DOHH2 (cell line): ENCODE results near the gene MRPL55.

Experiments used
- H3F3A ChIP-seq: fragments of 200-600 bp; sonication (generic), shearing (Covaris generic); 2 replicates; pipeline ENCODE4 v1.6.0; 2016; ENCODE audit warnings: antibody characterized with exemption, mild to moderate bottlenecking; ENCODE audit not compliant: control insufficient read depth, insufficient read depth
- H3K27ac ChIP-seq: fragments of 200-600 bp; sonication (generic); 2 replicates; pipeline ENCODE4 v1.5.1; 2014; ENCODE audit warnings: low read depth, mild to moderate bottlenecking, low read length, moderate library complexity
- H3K27me3 ChIP-seq: fragments of 200-600 bp; sonication (generic); 2 replicates; pipeline ENCODE4 v1.6.1; 2014; ENCODE audit warnings: mild to moderate bottlenecking, low read length, mixed read lengths; ENCODE audit not compliant: control insufficient read depth
- H3K36me3 ChIP-seq: fragments of 200-600 bp; sonication (generic); 2 replicates; pipeline ENCODE4 v1.6.1; 2014; ENCODE audit warnings: mild to moderate bottlenecking, low read length, moderate library complexity, mixed read lengths; ENCODE audit not compliant: control insufficient read depth
- H3K4me1 ChIP-seq: fragments of 200-600 bp; sonication (generic); 2 replicates; pipeline ENCODE4 v1.6.1; 2014; ENCODE audit warnings: mild to moderate bottlenecking, low read length, mixed read lengths; ENCODE audit not compliant: control insufficient read depth
- H3K4me2 ChIP-seq: fragments of 200-600 bp; sonication (generic); 2 replicates; pipeline ENCODE4 v1.6.0; 2014; ENCODE audit warnings: mild to moderate bottlenecking, low read length, moderate library complexity
- H3K4me3 ChIP-seq: fragments of 200-600 bp; sonication (generic); 2 replicates; pipeline ENCODE4 v1.5.1; 2014; ENCODE audit warnings: mild to moderate bottlenecking, low read length, mixed read lengths
- H3K79me2 ChIP-seq: fragments of 200-600 bp; sonication (generic); 2 replicates; pipeline ENCODE4 v1.6.1; 2014; ENCODE audit warnings: mild to moderate bottlenecking, low read length, mixed read lengths; ENCODE audit not compliant: control insufficient read depth
- H3K9me2 ChIP-seq: fragments of 200-600 bp; sonication (generic); replicated peaks from 2 replicates; pipeline ENCODE4 v1.6.1; 2014; ENCODE audit warnings: mild to moderate bottlenecking, low read length, mixed read lengths; ENCODE audit not compliant: control insufficient read depth
- H3K9me3 ChIP-seq: fragments of 200-600 bp; sonication (generic); 2 replicates; pipeline ENCODE4 v1.6.1; 2014; ENCODE audit warnings: antibody characterized with exemption, low read length, mixed read lengths; ENCODE audit not compliant: control insufficient read depth, insufficient read depth
- H4K20me1 ChIP-seq: fragments of 200-600 bp; sonication (generic); 2 replicates; pipeline ENCODE4 v1.6.0; 2014; ENCODE audit warnings: low read depth, mild to moderate bottlenecking, antibody characterized with exemption, low read length, moderate library complexity; ENCODE audit not compliant: control insufficient read depth, insufficient read depth
- EZH2phosphoT487 ChIP-seq: fragments of 200-600 bp; sonication (generic); IDR thresholded peaks from 2 replicates; pipeline ENCODE4 v1.6.1; 2017; ENCODE audit warnings: borderline replicate concordance, mild to moderate bottlenecking, antibody characterized with exemption, low read length, moderate library complexity, mixed read lengths
- TF ChIP-seq, protein P1 (sequence below): fragments of 200-600 bp; sonication (generic); IDR thresholded peaks from one replicate; pipeline ENCODE4 v1.5.1; 2014; ENCODE audit warnings: antibody characterized with exemption, mild to moderate bottlenecking, low read depth, low read length; ENCODE audit not compliant: poor library complexity, severe bottlenecking

The MRPL55 gene

DNA sequence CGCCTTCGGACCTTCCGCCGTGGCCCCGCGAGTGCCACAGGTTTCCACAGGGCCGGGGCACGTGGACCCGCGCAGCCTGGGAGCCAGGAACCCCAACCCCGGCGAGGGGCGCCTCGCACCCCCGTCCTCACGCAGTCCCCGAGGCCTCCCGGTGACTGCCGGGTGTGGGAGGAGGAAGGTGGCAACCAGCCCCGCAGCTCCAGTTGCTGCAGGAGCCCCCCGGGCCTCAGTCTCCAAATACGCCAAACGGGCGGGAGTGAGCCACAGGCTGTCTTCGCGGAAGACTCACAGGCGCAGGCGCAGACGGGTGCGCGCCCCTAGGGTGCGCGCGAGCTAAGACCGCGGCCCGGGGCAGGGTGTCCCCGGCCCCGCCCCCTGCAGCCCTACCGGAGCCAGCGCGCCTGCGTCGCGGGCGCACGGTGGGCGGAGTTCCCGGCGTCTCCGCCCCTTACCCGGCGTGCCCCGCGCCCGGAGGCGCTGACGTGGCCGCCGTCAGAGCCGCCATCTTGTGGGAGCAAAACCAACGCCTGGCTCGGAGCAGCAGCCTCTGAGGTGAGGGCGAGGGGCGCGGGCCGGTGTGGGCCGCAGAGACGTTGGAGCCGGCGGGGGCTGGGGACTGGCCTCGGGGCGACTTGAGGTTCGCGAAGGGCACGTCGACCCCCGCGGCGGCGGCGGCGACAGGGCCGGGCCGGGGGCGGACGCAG lies 26.7 kb downstream of the MRPL55 start, which contains the start of gene ARF1:
Gene ARF1 (plus strand): TSS at position 495 of the 704 bp plus-strand sequence. CDS start 14,407 bp downstream, outside the sequence.
- Histone ChIP-seq H3K4me2 (peak within 1 kb of the TSS; percentile 92), H3K27me3 (no peaks in the 10 kb centered on the region; the same call in 1 of the 2 replicates), H3K4me1 (peaks cover 28% of the 10 kb centered on the region), H3K9me3 (no peaks in the 10 kb centered on the region), H4K20me1 (peaks cover 43% of the 10 kb centered on the region), H3F3A (0 out of 2 replicates have a peak, but pooled peaks cover 4% of the 10 kb centered on the region), H3K27ac (peak within 1 kb of the TSS; percentile 59), H3K4me3 (peak within 1 kb of the TSS; percentile 95), H3K36me3 (peaks cover 52% of the 10 kb centered on the region), H3K79me2 (peaks cover 79% of the 10 kb centered on the region), H3K9me2 (no peaks in the 10 kb centered on the region)
- no peak for TF ChIP-seq EZH2phosphoT487
- TF ChIP-seq, protein P1, sequence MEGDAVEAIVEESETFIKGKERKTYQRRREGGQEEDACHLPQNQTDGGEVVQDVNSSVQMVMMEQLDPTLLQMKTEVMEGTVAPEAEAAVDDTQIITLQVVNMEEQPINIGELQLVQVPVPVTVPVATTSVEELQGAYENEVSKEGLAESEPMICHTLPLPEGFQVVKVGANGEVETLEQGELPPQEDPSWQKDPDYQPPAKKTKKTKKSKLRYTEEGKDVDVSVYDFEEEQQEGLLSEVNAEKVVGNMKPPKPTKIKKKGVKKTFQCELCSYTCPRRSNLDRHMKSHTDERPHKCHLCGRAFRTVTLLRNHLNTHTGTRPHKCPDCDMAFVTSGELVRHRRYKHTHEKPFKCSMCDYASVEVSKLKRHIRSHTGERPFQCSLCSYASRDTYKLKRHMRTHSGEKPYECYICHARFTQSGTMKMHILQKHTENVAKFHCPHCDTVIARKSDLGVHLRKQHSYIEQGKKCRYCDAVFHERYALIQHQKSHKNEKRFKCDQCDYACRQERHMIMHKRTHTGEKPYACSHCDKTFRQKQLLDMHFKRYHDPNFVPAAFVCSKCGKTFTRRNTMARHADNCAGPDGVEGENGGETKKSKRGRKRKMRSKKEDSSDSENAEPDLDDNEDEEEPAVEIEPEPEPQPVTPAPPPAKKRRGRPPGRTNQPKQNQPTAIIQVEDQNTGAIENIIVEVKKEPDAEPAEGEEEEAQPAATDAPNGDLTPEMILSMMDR: no peak

DNA sequence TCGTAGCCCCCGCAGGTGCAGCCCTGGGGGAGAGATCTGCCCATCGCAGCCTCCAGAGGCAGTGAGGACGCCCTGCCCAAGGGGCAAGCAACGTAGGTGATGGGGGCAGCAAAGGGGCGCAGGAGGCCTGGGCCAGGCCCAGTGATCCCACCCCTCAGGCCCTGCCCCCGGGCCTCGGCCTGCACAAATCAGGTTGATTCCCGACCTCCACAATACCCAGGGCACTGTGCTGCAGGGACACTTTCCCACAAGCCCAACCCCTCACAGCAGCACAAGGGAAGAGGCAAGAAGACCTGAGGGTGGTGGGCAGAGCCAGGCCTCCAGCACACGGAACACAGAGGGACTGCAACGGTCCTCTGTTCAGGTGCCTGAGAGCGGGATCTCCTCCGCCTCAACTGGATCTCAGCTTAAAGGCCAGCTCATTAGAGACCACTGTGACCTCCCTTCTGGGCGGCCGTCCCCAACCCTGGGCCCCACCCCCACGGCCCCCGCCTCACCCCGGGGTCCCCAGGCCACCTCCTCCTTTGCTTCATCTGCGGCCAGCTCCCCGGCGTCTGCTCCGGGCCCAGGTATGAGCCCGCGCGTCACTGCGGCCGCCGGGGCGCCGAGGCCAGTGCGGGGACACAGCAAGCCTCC lies 27.4 kb downstream of the MRPL55 start:
- Histone ChIP-seq H3F3A (0 out of 2 replicates have a peak, but pooled peaks cover 4% of the 10 kb centered on the region), H3K4me1 (peaks cover 28% of the 10 kb centered on the region), H3K9me2 (no peaks in the 10 kb centered on the region), H3K4me2 (peak overlapping the region; percentile 92), H3K9me3 (no peaks in the 10 kb centered on the region), H3K27me3 (no peaks in the 10 kb centered on the region; the same call in 1 of the 2 replicates), H3K4me3 (peak overlapping the region; percentile 95), H3K36me3 (peaks cover 45% of the 10 kb centered on the region), H3K79me2 (peaks cover 72% of the 10 kb centered on the region), H4K20me1 (peaks cover 38% of the 10 kb centered on the region), H3K27ac (peak overlapping the region; percentile 34)
- no peak for TF ChIP-seq EZH2phosphoT487
- TF ChIP-seq, protein P1: no peak

DNA sequence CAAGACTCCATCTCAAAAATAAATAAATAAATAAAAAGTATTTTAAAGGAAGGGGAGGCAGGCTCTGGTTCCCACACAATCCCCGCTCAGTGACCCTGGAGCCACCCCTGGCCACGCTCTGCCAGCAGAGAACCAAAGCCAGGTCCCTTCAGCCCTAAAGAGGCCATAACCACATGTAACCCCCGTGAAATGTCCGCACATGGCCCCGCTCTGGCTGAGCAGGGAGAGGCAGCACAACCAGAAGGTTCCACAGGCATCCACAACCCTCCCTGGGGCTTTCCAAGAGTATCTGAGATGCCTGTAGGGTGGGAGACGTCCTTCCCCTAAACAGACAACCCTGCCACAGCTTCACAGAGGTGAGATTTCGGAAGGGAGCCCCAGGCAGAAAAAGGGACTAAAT lies 28.0 kb downstream of the MRPL55 start:
- Histone ChIP-seq H3K79me2 (peaks cover 67% of the 10 kb centered on the region), H4K20me1 (peaks cover 35% of the 10 kb centered on the region), H3K4me2 (peak overlapping the region; percentile 92), H3K4me3 (peak overlapping the region; percentile 95), H3K9me3 (no peaks in the 10 kb centered on the region), H3K27ac (no peak overlapping the region), H3K27me3 (no peaks in the 10 kb centered on the region; the same call in 1 of the 2 replicates), H3K4me1 (peaks cover 28% of the 10 kb centered on the region), H3F3A (0 out of 2 replicates have a peak, but pooled peaks cover 4% of the 10 kb centered on the region), H3K9me2 (no peaks in the 10 kb centered on the region), H3K36me3 (peaks cover 41% of the 10 kb centered on the region)
- TF ChIP-seq, protein P1: no peak
- no peak for TF ChIP-seq EZH2phosphoT487
